Fibroblast of skin of back (primary cell): Measurements from ENCODE around the gene DNAJC6.

Experiments
- DNase-seq: peaks from one replicate; pipeline ENCODE4 v3.0.0-alpha.2; 2013

DNAJC6 gene

DNA sequence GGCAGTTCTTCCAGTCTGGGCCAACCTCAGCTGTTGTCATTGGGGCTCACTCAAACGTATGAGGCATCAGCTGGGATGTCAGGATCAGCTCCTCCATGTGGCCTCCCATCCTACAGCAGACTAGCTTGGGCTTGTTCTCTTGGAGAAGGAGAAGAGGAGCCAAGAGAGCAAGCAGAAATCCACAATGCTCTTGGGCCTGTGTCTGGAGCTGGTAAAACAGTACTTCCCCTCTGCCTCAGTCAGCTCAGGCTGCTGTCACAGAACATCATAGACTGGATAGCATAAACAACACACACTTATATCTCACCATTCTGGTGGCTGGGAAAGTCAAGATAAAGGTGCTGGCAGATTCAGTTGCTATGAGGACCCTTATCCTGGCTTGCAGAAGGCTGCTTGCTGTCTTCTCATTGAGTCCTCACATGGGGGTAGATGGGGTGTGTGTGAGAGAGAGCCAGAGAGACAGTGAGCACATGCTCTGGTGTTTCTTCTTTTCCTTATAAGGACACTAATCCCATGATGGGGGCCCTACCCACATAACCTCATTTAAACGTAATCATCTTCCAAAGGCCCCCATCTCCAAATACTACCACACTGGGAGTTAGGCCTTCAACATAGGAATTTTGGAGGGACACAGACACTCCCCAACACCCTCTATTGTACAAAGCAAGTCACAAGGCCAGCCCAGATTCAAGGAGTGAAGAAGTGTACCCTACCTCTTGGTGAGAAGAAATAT, 16.3 kb upstream of the DNAJC6 start:
- DNase-seq = no peak

DNA sequence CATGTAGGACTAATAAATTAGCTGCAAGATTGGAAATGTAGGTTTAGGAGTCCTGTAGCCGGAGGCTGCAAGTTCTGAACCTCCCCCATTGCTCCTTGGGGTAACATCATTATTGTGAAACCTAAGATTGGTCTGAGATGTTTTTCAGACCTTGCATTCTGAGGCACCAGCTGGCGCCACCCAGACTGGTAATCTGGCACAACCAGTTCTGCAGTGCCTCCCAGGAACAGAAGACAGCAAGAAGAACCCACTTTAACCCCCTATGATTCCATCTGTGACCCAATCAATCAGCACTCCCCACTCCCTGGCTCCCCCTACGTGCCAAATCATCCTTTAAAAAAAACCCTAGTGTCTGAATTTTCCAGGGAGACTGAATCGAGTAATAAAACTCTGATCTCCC, 11.6 kb upstream of the DNAJC6 start:
- DNase-seq = no peak

DNA sequence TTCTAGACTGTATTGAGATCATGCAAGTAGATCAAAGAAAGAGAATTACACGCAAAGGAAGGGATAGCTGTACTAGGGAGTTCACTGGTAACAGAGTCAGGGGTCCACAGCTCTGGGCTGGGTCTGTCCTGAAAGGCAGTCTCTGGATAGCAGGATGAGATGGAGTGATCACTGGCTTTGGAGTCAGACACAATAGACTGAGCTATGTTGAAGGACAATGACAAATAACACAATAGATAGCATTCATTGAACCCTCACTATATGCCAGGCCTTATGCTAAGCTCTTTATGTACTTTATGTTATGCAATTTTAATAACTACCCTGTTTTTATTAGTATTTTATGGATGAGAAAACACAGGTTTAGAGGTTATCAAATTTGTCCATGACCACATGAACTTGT, 10.0 kb upstream of the DNAJC6 start:
- DNase-seq = no peak

DNA sequence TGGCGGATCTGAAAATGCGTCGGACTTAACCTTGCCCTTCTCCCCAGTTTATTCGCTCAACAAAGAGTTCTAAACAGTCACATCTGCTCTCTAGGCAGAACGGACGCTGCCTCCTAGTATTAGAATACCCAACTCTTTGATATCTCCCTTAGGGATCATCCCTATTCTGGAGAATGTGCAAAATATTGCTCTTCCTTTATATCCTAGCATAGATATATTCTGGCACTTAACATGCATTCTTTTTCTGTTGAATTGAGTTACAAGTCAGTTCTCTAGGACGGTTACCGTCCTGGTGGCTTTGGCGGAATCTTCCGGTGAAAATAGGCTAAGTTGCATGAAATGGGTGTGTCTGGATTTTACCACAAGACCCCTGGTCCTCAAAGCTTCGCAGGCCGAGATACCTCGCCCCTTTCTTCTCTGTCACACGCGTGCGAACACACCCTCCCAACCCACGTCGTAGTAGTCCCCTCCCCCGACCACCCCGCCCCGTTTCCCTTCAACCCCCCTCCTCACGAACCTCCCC, 501 bp upstream of the DNAJC6 start:
- no peak for DNase-seq

DNA sequence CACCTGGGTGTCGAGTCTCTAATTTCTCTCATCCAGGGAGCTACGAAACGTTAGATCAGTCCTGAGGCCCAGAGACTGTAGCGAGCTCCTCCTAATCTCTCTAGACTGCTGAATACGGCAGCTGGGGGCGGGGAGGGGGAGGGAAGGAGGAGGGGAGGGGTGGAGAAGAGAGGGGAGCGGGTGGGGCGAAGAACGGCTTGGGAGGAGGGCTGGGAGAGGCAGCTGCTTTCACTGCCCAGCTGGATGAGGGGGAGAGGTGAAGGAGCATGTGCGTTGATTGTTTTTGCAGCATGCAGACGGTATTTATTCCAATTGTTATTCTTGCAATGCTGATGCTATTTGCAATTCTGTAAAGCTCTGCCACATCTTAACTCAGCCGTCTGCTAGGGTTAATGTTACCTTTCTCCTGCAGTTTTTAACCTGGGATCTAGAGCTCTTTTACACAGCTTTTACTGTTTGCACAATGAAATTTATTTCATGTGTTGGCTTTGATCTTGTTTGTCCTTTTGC, 790 bp downstream of the DNAJC6 start:
- DNase-seq = no peak

DNA sequence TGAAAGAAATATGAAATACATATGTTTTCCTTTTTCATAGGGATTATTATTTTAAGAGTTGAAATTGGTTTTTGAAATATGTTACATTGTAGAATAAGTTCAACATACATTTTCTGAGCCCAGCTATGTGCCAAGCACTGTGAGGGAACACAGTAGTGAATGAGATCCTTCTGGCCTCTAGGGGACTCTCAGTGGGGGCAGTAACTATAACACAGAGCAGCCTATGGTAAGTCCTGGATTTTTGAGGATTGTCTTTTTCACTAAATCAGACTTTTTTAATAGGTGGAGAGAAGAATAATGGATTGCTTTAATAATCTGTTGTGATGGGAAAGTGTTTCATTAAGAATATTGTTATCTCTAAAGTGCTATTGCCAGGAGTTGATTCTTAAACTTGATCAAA, 2.4 kb downstream of the DNAJC6 start:
- DNase-seq = no peak

DNA sequence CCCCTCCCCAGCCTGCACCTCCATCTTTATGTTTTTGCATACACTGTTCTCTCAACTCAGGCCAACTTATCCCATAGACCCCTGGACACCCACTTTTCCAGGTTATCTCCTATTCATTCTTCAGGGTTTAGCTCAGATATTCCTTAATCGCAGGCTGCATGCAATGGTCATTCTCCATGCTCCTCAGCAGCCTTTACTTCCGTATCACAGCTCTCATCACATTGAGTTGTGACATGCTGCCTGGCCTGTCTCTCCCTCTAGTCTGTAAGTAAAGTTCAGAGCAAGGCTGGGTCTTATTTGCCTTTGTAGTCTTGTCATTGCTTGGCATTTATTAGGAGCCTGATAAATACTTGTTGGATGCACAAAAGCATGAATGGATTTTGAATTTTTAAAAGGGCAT, 6.9 kb downstream of the DNAJC6 start:
- DNase-seq = no peak

DNA sequence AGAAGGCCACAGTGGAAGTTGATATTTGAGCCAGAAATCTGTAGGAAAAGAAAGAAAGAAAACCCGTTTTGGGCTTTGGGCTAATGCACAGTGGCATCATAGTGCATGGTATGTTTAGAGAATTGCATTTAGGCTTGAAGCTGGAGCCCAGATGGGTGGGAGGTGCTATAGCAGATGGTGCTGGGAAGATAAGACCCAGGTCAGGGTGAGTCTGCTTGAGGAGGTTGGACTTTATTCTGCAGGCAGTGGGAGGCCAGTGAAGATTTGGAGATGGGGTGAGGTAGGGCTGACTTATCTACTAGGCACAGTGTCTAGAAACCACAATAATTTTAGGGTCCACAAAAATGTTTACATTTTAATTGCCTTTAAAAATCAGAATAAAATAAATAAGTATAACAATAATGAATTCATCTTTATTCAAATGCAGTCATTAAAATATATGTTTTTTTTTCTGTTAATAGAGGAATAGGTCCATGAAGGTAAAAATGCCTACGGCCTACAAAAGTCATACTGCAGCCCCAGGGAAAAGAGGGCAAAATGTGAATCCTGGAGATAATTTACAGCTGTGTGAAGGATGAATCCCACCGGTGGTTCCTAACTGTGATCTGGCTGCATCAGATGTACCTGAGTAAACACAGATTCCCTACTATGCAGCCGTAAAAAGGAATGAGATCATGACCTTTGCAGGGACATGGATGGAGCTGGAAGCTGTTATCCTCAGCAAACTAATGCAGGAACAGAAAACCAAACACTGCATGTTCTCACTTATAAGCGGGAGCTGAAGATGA, 8.7 kb downstream of the DNAJC6 start:
- DNase-seq = no peak

DNA sequence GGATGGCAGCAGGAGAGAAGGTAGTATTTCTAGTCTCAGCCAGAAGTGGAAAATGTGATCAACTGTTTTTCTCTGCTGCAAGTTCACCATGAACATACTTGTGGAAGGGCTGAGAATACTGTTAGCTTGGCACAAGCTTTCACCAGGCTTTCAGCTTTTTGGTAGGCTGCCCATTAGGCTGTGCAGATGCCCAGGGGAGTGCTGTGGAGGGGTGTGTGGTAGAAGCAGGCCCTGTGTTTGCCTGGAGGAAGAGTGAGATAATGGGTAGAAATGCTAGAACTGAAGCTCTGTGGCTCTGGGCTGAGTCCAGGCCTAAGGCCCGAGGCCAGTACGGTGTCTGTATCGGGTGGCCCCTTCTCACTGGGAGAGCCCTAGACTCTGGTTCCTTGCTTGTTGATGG, 9.8 kb downstream of the DNAJC6 start:
- no peak for DNase-seq

DNA sequence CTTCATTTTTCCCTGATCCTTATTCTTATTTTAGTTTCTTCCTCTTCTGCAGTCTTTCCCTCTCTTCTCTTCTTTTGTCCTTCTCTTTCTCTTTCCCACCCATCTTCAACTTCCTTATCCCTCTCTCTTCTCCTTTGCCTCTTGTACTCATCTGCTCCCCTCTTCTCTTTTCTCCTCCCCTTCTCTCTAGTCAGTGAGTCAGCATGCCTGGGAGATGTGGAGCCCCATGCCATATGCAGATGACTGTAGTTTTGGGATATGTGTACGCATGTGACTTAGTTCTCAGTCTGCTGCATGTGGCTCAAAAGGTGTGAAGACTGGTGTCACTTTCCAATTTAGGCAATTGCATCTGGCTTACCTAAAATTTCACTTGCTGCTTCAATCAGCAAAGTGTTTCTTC, 10.4 kb downstream of the DNAJC6 start:
- no peak for DNase-seq

DNA sequence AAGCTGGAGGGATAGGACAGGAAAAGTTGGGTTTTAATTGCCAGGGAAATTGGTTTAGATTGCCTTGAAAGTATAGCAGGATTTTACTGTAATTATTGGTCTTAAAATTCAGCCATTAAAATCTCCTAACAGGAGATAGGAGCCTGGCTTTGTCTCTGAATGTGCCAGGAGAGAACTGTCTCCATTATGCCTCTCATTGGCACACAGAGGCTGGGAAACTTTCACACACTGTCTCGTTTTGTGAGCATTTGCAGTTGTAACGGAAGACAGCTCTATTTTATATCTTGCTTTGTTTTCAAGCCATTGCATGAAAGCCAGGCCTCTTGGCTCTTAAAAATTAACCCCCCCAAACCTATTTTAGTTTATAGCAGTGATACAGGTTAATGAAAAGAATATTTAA, 12.5 kb downstream of the DNAJC6 start:
- no peak for DNase-seq

DNA sequence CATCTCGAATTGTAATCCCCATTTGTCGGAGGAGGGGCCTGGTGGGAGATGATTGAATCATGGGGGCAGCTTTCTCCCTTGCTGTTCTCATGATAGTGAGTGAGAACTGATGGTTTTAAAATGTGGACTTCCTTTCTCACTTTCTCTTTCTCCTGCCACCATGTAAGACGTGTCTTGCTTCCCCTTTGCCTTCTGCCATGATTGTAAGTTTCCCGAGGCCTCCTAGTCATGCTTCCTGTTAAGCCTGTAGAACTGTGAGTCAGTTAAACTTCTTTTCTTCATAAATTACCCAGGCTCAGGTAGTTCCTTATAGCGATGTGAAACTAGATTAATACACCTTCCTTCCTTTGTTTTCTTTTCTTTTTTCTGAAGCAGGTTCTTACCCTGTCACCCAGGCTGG, 13.9 kb downstream of the DNAJC6 start:
- no peak for DNase-seq

DNA sequence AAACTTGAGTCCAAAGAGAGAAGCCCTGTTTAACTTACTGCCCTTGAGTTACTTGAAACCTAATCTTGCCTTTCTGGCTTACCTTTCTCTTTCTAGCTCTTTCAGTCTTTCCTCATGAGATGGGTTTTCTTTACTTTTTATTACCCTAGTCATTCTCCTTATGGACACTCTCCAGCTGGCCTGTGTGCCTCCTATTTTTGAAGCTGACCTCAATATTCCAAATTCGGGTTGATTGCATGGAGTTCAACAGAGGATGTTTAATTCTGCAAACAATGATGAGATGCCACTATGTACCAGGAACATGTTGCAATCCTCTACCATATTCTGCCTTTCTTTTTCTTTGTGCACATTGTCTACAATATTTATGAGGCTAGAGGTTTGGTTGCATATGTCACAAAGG, 20.7 kb downstream of the DNAJC6 start:
- no peak for DNase-seq

DNA sequence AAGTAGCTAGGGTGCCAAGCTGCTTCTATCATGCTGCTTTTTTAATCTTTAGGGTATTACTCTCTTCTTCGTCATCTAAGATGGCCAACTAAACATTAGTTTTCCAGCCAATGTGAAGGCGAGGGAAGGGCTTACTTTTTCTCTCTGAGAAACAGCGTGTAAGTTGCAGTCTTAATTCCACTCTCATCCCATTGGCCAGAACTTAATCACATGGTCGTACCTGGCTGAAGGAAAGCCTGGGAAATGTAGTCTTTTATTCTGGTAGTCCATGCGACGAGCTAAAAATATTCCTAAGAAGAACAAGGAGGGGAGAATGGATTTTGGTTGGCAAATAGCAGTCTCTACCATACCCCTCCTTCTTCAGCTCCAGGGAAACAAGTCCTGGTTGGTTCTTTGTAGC, 21.5 kb downstream of the DNAJC6 start:
- no peak for DNase-seq

DNA sequence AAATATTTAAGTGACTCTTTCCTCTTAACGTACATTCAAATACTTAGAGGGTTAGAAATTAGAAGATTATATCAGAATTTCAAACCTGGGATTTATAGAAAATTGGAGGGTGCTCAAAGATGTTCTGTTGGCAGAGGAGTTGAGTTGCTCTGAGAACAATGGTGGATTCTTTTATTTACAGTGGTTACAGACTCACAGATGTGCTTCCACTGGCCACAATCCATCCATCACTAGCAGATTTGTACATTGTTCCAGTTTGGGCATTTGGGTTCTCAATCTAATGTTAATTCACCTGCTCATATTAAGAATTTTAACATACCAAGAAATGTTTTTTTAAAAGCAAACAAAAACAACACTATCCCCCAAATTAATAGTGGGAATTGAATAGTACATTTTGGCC, 23.5 kb downstream of the DNAJC6 start:
- no peak for DNase-seq

DNA sequence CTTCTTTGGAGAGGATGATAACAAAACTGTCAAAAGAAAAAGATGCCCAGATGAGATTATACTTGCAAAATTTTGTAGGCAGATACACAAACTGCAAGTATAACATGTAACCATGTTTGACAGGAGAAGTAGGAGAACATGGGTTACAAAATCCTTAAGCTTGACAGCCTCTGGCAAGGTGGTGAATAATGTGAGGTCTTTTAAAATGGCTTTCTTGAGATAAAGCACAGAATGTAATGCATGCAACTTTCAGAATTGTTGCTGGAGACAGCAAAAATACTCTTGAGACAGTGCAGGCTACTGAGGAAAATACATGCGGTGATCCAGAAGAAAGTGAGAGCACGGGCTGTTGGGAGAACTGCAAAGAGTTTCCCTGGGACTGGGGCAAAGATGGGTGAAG, 24.7 kb downstream of the DNAJC6 start:
- no peak for DNase-seq

DNA sequence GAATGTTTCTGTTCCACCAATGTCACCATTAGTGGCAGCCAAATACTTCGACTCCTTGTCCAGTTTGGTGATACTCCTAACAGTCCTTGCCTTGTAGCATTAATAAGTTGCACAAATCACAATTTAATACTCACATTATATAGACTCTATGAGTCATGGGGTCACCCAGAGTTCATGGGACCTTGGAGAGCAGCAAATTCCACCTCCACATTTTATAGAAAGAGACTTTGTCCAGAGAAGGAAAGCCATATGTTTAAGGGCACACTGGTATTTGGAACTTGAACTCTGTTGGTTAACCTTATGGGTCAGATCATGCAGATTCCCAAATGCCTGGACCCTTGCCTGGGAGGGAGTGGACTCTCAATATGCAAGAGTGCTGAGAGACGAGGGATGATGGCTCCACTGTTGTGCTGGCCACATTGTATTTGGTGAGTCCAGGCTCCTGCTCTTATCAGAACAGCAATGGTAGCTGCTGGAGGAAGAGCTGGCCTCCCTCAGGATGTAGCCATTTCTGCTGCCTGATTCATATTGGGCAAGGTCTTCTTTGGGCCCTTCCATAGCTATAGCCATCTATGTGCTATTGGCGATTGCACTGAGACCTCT, 30.6 kb downstream of the DNAJC6 start:
- DNase-seq = peak; percentile 58

DNA sequence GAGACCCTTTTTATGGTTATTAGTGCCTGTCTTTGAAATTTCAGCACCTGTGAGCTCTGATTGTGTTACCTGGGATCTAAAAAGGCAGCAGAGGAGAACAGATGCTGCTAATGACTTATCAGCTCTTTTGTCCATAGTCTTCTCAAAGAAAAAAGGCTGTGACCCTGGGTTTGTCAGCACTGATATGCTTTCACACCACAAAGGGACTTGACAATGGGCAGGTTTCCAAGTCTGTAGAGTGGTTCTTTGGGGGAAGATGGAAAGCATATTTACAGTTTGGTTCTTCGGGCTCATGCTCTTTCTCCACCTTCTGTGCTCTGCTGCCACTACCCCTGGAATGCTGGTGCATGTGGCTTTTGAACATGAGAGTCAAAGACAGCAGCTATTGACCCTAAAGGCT, 32.0 kb downstream of the DNAJC6 start:
- DNase-seq = no peak

DNA sequence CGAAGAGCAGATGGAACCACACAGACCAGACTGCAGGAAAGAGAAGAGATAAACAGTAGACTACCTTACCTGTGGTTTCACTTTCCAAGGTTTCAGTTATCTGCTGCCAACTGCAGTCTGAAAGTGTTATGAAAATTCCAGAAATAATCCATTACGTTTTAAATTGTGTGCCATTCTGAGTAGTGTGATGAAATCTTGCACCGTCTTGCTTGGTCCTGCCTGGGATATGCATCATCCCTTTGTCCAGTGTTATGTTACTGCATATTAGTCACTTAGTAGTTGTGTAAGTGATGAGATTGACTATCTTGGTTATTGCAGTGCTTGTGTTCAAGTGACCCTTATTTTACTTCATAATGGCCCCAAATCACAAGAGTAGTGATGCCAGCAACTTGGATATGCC, 33.9 kb downstream of the DNAJC6 start:
- peak; percentile 50 for DNase-seq

DNA sequence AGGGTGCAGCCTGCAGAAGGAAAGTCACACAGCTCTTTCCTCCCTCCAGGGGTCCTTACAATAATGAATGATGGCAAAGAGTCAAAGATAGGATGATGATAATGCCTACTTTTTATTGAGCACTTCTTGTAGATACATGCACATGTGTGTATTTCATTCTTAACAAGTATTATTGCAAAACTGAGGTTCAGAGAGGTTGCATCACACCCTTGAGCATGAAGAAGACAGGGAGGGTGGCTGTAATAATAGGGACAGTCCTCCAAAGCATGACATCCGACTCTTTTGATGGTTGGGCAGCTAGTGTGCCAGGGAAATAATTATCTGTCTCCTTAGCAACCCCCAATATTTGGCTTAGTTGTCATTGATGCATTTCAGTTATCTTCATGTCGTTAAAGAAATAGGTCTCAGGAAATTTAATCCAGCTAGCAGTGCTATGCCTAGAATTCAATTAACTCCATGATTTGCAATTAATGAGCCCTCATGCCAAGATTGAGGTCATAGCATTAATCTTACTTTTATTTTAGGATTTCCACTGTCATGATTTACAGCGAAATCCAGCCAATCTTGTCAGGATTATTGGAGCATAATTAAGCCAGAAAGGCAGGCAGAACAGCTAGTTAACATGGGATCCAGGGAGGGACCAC, 35.0 kb downstream of the DNAJC6 start:
- DNase-seq = no peak

DNA sequence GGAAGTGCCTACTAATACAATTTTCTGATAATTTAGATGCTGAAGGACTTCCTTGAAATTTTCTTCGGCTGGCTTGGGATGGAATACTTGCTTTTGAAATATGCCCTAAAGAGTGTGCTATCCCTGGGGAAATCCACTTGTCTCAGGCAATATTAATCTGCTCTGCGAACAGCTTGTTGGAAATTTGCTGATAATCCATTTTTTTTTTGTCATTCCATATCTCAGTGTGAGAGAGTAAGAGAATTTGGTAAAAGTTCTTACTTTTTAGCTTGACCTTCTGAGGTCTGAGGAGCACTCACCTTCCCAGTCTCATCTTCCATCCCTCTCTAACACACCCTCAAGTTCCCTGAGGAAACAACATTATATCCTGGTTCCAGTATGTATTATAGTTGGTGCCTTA, 36.8 kb downstream of the DNAJC6 start:
- no peak for DNase-seq

DNA sequence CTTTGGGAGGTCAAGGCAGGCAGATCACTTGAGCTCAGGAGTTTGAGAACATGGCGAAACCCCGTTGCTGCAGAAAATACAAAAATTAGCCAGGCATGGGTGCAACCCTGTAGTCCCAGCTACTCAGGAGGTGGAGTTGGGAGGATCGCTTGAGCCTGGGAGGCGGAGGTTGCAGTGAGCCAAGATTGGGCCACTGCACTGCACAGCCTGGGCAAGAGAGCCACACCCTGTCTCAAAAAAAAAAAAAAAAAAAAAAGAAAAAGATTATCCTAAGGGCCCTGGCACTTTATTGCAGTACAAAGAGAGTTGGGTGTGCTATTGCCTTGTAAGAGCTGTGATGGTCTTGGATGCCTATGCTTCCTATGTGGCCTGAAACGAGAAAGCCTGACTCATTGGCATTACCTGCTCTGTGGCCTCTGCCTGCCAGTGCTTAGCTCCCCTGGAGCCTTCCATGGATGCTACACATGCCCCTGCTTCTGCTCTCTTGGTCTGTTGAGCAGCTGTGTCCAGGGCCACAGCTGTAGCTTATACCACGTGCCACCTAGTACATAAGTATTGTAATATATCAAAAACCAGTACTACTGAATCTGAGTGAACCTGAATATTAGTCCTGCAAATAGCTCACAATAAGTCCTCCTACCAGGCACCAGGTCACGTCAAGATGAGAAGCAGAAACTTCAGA, 45.8 kb downstream of the DNAJC6 start:
- DNase-seq = no peak
